ENCODE measurements around the gene MPEG1.

MPEG1 gene

GRCh38 chr11:59189986-59190385 lies 22.7 kb downstream of the MPEG1 start:
- DNase-seq (ENCODE audit: low read depth, low spot score), result no peak

GRCh38 chr11:59188954-59189353 lies 23.8 kb downstream of the MPEG1 start:
- DNase-seq (ENCODE audit: low read depth, low spot score), result no peak

- no peak for DNase-seq (ENCODE audit: low read depth, low spot score)
These were observed 25.1 kb downstream of the MPEG1 start for GRCh38 chr11:59187587-59187986.

GRCh38 chr11:59187035-59187434 lies 25.7 kb downstream of the MPEG1 start:
- no peak for DNase-seq (ENCODE audit: low read depth, low spot score)

- no peak for DNase-seq (ENCODE audit: low read depth, low spot score)
These were observed 26.6 kb downstream of the MPEG1 start for GRCh38 chr11:59186130-59186594.

GRCh38 chr11:59185386-59185945 lies 27.3 kb downstream of the MPEG1 start:
- DNase-seq (ENCODE audit: low read depth, low spot score), result no peak

GRCh38 chr11:59184691-59185339 lies 27.9 kb downstream of the MPEG1 start:
- DNase-seq (ENCODE audit: low read depth, low spot score), result no peak

GRCh38 chr11:59183771-59184170 lies 29.0 kb downstream of the MPEG1 start:
- no peak for DNase-seq (ENCODE audit: low read depth, low spot score)

- no peak for DNase-seq (ENCODE audit: low read depth, low spot score)
These were observed 30.1 kb downstream of the MPEG1 start for GRCh38 chr11:59182457-59183151.

GRCh38 chr11:59181746-59182456 lies 30.8 kb downstream of the MPEG1 start:
- DNase-seq (ENCODE audit: low read depth, low spot score), result no peak

GRCh38 chr11:59180907-59181306 lies 31.8 kb downstream of the MPEG1 start:
- DNase-seq (ENCODE audit: low read depth, low spot score), result no peak

GRCh38 chr11:59180168-59180776 lies 32.5 kb downstream of the MPEG1 start:
- DNase-seq (ENCODE audit: low read depth, low spot score), result no peak

GRCh38 chr11:59179121-59179520 lies 33.6 kb downstream of the MPEG1 start:
- DNase-seq (ENCODE audit: low read depth, low spot score), result no peak

GRCh38 chr11:59178402-59178801 lies 34.3 kb downstream of the MPEG1 start:
- no peak for DNase-seq (ENCODE audit: low read depth, low spot score)

- no peak for DNase-seq (ENCODE audit: low read depth, low spot score)
These were observed 36.4 kb downstream of the MPEG1 start for GRCh38 chr11:59176330-59176729.

- no peak for DNase-seq (ENCODE audit: low read depth, low spot score)
These were observed 37.6 kb downstream of the MPEG1 start for GRCh38 chr11:59175091-59175501.

- DNase-seq (ENCODE audit: low read depth, low spot score), result no peak
These were observed 38.1 kb downstream of the MPEG1 start for GRCh38 chr11:59174664-59175033.

GRCh38 chr11:59173964-59174663 lies 38.6 kb downstream of the MPEG1 start:
- no peak for DNase-seq (ENCODE audit: low read depth, low spot score)

GRCh38 chr11:59173080-59173963 lies 39.4 kb downstream of the MPEG1 start:
- DNase-seq (ENCODE audit: low read depth, low spot score), result no peak

GRCh38 chr11:59172345-59173079 lies 40.2 kb downstream of the MPEG1 start:
- no peak for DNase-seq (ENCODE audit: low read depth, low spot score)

Data from smooth muscle cell of the brain vasculature (primary cell).